ENCODE measurements around the gene ROCK2.

ROCK2 gene

DNA sequence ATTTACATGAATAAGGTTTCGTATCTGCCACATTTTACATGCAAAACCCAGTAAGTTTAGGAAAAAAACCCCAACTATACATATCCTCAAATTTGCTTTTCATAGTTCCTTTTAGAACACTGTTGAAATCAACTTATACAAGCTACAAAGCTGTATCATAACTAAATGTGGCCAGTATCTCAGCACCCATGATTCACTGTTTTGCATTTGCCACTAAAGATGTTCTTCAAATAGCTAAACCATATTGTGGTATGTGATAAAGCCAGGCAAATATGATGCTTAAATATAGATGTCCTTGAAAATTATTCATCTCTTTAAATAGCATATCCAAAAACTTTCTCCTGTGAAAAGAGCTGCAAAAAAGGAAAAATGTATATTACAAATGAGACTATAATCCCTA, 29.9 kb downstream of the ROCK2 start:
- TF ChIP-seq POLR2AphosphoS5 (IDR thresholded peaks at IDR 0.05; ENCODE audit: low read depth, low read length) (no peak), SIN3A (IDR thresholded peaks at IDR 0.05; ENCODE audit: borderline replicate concordance, insufficient read depth, low read length) (no peak), FOXP2 (optimal IDR thresholded peaks at IDR 0.05; ENCODE audit: borderline replicate concordance, extremely low read depth, extremely low read length, insufficient read depth) (no peak), TAF1 (IDR thresholded peaks at IDR 0.05; ENCODE audit: borderline replicate concordance, insufficient read depth, low read length) (no peak)
- TF ChIP-seq, protein P1, sequence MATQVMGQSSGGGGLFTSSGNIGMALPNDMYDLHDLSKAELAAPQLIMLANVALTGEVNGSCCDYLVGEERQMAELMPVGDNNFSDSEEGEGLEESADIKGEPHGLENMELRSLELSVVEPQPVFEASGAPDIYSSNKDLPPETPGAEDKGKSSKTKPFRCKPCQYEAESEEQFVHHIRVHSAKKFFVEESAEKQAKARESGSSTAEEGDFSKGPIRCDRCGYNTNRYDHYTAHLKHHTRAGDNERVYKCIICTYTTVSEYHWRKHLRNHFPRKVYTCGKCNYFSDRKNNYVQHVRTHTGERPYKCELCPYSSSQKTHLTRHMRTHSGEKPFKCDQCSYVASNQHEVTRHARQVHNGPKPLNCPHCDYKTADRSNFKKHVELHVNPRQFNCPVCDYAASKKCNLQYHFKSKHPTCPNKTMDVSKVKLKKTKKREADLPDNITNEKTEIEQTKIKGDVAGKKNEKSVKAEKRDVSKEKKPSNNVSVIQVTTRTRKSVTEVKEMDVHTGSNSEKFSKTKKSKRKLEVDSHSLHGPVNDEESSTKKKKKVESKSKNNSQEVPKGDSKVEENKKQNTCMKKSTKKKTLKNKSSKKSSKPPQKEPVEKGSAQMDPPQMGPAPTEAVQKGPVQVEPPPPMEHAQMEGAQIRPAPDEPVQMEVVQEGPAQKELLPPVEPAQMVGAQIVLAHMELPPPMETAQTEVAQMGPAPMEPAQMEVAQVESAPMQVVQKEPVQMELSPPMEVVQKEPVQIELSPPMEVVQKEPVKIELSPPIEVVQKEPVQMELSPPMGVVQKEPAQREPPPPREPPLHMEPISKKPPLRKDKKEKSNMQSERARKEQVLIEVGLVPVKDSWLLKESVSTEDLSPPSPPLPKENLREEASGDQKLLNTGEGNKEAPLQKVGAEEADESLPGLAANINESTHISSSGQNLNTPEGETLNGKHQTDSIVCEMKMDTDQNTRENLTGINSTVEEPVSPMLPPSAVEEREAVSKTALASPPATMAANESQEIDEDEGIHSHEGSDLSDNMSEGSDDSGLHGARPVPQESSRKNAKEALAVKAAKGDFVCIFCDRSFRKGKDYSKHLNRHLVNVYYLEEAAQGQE (IDR thresholded peaks at IDR 0.05; ENCODE audit: insufficient read depth in 1 of 2, low read depth in 2 of 2, low read length in 2 of 2), result no peak

DNA sequence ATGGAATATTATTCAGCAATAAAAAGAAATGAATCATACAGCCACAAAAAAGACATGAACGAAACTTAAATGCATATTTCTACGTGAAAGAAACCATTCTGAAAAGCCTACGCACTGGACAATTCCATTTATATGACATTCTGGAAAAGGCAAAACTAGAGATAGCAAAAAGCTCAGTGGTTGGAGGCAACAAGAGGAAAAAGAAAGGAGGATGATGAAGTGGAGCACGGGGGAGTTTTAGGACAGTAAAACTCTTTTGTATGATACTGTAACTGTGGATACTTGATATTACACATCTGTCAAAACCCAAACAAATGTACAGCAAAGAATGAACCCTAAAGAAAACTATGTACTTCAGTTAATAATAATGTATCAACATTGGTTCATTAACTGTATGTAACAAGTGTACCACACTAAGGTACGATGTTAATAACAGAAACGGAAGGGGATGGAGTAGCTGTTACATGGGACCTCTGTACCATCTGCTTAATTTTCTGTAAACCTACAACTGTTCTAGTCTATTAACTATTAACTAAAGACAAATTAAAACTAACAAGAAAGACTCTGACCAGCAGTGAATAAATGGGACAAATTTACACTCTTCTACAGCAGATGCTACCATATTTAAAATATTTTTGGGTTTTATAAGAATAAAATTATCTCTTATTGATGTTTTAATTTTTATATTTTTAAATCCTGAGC, 31.5 kb downstream of the ROCK2 start:
- TF ChIP-seq TAF1 (IDR thresholded peaks at IDR 0.05; ENCODE audit: borderline replicate concordance, insufficient read depth, low read length) (no peak), POLR2AphosphoS5 (IDR thresholded peaks at IDR 0.05; ENCODE audit: low read depth, low read length) (no peak), FOXP2 (optimal IDR thresholded peaks at IDR 0.05; ENCODE audit: borderline replicate concordance, extremely low read depth, extremely low read length, insufficient read depth) (no peak), SIN3A (IDR thresholded peaks at IDR 0.05; ENCODE audit: borderline replicate concordance, insufficient read depth, low read length) (no peak)
- TF ChIP-seq, protein P1 (IDR thresholded peaks at IDR 0.05; ENCODE audit: insufficient read depth in 1 of 2, low read depth in 2 of 2, low read length in 2 of 2), result no peak

DNA sequence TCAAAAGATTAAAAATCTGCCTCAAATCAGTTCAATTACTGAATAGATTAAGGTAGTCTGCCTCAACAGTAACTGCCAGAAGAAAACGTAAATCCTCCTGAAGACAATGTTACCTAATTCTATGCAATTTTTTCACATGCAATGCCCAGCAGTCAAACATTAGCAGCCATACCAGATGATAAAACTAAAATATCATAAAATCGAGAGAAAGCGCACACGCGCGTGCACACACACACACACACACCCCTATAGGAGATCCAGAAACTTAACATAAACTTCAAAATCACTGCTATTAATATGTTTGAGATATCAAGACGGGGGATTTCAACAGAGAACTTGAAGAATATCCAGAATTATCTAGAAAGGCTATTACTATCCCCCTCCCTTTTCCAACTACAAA, 32.9 kb downstream of the ROCK2 start:
- TF ChIP-seq, protein P1 (IDR thresholded peaks at IDR 0.05; ENCODE audit: insufficient read depth in 1 of 2, low read depth in 2 of 2, low read length in 2 of 2), result no peak
- TF ChIP-seq SIN3A (IDR thresholded peaks at IDR 0.05; ENCODE audit: borderline replicate concordance, insufficient read depth, low read length) (no peak), FOXP2 (optimal IDR thresholded peaks at IDR 0.05; ENCODE audit: borderline replicate concordance, extremely low read depth, extremely low read length, insufficient read depth) (no peak), TAF1 (IDR thresholded peaks at IDR 0.05; ENCODE audit: borderline replicate concordance, insufficient read depth, low read length) (no peak), POLR2AphosphoS5 (IDR thresholded peaks at IDR 0.05; ENCODE audit: low read depth, low read length) (no peak)

DNA sequence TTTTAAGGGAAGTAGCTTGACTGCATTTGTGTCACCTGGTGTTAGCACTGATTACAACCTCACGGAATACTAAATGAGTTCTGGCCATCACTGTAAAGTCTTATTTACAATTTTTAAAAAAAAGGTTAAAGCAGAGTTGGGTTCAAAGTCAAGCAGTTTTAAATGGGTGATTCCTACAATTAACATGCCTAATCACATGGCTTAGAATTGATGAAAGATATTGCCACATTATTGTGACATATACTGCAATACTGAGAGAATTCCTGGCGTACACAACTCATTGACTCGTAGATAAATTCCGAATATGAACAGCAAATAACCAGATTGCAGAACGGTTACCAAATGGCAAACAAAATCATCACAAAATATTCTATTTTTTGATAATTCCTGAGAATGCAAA, 34.2 kb downstream of the ROCK2 start:
- no peak for TF ChIP-seq TAF1 (IDR thresholded peaks at IDR 0.05; ENCODE audit: borderline replicate concordance, insufficient read depth, low read length)
- TF ChIP-seq, protein P1 (IDR thresholded peaks at IDR 0.05; ENCODE audit: insufficient read depth in 1 of 2, low read depth in 2 of 2, low read length in 2 of 2), result no peak
- no peak for TF ChIP-seq POLR2AphosphoS5 (IDR thresholded peaks at IDR 0.05; ENCODE audit: low read depth, low read length)
- no peak for TF ChIP-seq SIN3A (IDR thresholded peaks at IDR 0.05; ENCODE audit: borderline replicate concordance, insufficient read depth, low read length)
- TF ChIP-seq FOXP2 (optimal IDR thresholded peaks at IDR 0.05; ENCODE audit: borderline replicate concordance, extremely low read depth, extremely low read length, insufficient read depth), result no peak

All from PFSK-1 (cell line).